ENCODE data around the gene PLSCR2. TPM values are rescaled to one million over a fixed set of nuclear protein-coding genes. Genes with fewer than 3 reads are reported as not detected.

Gene PLSCR2
- total and polyA plus RNA-seq, 9 of the 15 experiments (the other 6 are each of a cell fraction or from before 2014, with no cell fraction given): 0.07 to 0.49 (median 0.25) TPM; not detected in 4

DNA sequence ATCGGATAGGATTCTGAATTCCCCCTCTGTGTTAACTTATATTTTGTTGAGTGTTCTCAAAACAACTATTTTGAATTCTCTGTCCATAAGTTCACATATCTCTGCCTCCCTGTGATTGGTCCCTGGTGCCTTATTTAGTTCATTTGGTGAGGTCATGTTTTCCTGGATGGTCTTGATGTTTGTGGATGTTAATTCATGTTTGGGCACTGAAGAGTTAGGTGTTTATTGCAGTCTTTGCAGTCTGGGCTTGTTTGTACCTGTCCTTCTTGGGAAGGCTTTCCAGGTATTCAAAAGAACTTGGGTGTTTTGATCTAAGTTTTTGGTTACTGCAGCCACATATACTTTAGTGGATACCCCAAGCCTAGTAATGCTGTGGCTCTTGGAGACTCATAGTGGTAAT, 23.3 kb downstream of the PLSCR2 start:
- in situ Hi-C loops (cut with MboI): no loop called here
- ATAC-seq: no peak
- no peaks in the 10 kb centered on the region for H3K36me3 ChIP-seq (ENCODE audit: control insufficient read depth, insufficient read depth, low read length)
- no peak overlapping the region for H3K4me3 ChIP-seq
- WGBS (ENCODE audit: insufficient coverage, low coverage, missing lambda C conversion rate): 10% methylated on average over 1 of the region's 1 CpG
- H3K9ac ChIP-seq (ENCODE audit: insufficient read depth in 1 of 2, low read depth in 2 of 2, low read length in 2 of 2): no peak overlapping the region
- no peak overlapping the region for H3K4me2 ChIP-seq (ENCODE audit: insufficient read depth, low read length)
- no peak for DNase-seq (ENCODE audit: extremely low read depth in 1 of 4, low spot score in 3 of 4)
- H4K20me1 ChIP-seq (replicated peaks; ENCODE audit: control insufficient read depth, insufficient read depth, low read length): no peaks in the 10 kb centered on the region
- ChIA-PET POLR2A (no interaction called here), CTCF (ENCODE audit: low intra/inter-chr PET ratio) (no interaction called here)
- no peaks in the 10 kb centered on the region for H3K79me2 ChIP-seq (ENCODE audit: control insufficient read depth, insufficient read depth, low read length)
- no peaks in the 10 kb centered on the region for H3K9me1 ChIP-seq (ENCODE audit: control insufficient read depth, insufficient read depth, low read length)
- BruUV-seq (replicated peaks): no TSS peak
- TF ChIP-seq, protein P1, sequence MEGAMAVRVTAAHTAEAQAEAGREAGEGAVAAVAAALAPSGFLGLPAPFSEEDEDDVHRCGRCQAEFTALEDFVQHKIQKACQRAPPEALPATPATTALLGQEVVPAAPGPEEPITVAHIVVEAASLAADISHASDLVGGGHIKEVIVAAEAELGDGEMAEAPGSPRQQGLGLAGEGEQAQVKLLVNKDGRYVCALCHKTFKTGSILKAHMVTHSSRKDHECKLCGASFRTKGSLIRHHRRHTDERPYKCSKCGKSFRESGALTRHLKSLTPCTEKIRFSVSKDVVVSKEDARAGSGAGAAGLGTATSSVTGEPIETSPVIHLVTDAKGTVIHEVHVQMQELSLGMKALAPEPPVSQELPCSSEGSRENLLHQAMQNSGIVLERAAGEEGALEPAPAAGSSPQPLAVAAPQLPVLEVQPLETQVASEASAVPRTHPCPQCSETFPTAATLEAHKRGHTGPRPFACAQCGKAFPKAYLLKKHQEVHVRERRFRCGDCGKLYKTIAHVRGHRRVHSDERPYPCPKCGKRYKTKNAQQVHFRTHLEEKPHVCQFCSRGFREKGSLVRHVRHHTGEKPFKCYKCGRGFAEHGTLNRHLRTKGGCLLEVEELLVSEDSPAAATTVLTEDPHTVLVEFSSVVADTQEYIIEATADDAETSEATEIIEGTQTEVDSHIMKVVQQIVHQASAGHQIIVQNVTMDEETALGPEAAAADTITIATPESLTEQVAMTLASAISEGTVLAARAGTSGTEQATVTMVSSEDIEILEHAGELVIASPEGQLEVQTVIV (CRISPR knock-in tag; IDR thresholded peaks at IDR 0.05; ENCODE audit: borderline replicate concordance): no peak
- TF ChIP-seq DDX20 (tag; IDR thresholded peaks at IDR 0.05; ENCODE audit: low read depth) (no peak), ZNF507 (tag; conservative IDR thresholded peaks at IDR 0.05) (no peak), NR1H2 (CRISPR knock-in tag; IDR thresholded peaks at IDR 0.05) (no peak), HMG20A (CRISPR knock-in tag; conservative IDR thresholded peaks at IDR 0.05) (no peak), ZNF695 (CRISPR knock-in tag; IDR thresholded peaks at IDR 0.05) (no peak), MXI1 (IDR thresholded peaks at IDR 0.05; ENCODE audit: low read depth, low read length) (no peak), ZBTB8A (IDR thresholded peaks at IDR 0.05; ENCODE audit: partially characterized antibody) (no peak), MYNN (IDR thresholded peaks at IDR 0.05) (no peak), MYNN (CRISPR knock-in tag; IDR thresholded peaks at IDR 0.05) (no peak), CTBP1 (IDR thresholded peaks at IDR 0.05; ENCODE audit: borderline replicate concordance) (no peak), TAF7 (tag; IDR thresholded peaks at IDR 0.05) (no peak), POU5F1 (IDR thresholded peaks at IDR 0.05; ENCODE audit: borderline replicate concordance, low read depth, low read length, partially characterized antibody) (no peak), CAMTA2 (CRISPR knock-in tag; conservative IDR thresholded peaks at IDR 0.05) (no peak), ATF1 (CRISPR knock-in tag; IDR thresholded peaks at IDR 0.05) (no peak), ATF1 (tag; IDR thresholded peaks at IDR 0.05) (no peak), FIP1L1 (IDR thresholded peaks at IDR 0.05; ENCODE audit: low read depth, low read length, poor library complexity, severe bottlenecking) (no peak), ZNF551 (CRISPR knock-in tag; IDR thresholded peaks at IDR 0.05) (no peak), RBM39 (optimal IDR thresholded peaks at IDR 0.05; ENCODE audit: low read depth, low read length) (no peak), CEBPB (tag; IDR thresholded peaks at IDR 0.05) (no peak), SAFB2 (IDR thresholded peaks at IDR 0.05; ENCODE audit: borderline replicate concordance, low read depth, low read length, severe bottlenecking) (no peak)
- TF ChIP-seq, protein P2, sequence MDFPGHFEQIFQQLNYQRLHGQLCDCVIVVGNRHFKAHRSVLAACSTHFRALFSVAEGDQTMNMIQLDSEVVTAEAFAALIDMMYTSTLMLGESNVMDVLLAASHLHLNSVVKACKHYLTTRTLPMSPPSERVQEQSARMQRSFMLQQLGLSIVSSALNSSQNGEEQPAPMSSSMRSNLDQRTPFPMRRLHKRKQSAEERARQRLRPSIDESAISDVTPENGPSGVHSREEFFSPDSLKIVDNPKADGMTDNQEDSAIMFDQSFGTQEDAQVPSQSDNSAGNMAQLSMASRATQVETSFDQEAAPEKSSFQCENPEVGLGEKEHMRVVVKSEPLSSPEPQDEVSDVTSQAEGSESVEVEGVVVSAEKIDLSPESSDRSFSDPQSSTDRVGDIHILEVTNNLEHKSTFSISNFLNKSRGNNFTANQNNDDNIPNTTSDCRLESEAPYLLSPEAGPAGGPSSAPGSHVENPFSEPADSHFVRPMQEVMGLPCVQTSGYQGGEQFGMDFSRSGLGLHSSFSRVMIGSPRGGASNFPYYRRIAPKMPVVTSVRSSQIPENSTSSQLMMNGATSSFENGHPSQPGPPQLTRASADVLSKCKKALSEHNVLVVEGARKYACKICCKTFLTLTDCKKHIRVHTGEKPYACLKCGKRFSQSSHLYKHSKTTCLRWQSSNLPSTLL (IDR thresholded peaks at IDR 0.05): no peak
- intact Hi-C loops (cut with micrococcal nuclease): no loop called here
- no peaks in the 10 kb centered on the region; a peak in 1 of 5 replicates for H3K27me3 ChIP-seq (ENCODE audit: control insufficient read depth in 2 of 2, insufficient read depth in 2 of 2, low read length in 2 of 2)
- H3K4me1 ChIP-seq (replicated peaks in 1 of 2; ENCODE audit: control insufficient read depth in 2 of 2, insufficient read depth in 2 of 2, low read length in 2 of 2): no peaks in the 10 kb centered on the region
- no peak overlapping the region for H2AFZ ChIP-seq (ENCODE audit: low read depth, low read length)
- H3K9me3 ChIP-seq (replicated peaks; ENCODE audit: control insufficient read depth, insufficient read depth, low read depth, low read length): no peaks in the 10 kb centered on the region
- FAIRE-seq: no peak
- H3K27ac ChIP-seq (ENCODE audit: extremely low read depth, low read depth, low read length): no peak overlapping the region
